ENCODE results near the gene ARHGAP45. TPM values are rescaled to one million over a fixed set of nuclear protein-coding genes. Genes with fewer than 3 reads are reported as not detected.
A peak's percentile ranks its signal among the peaks of the same experiment; 100 is the strongest.

ARHGAP45 gene
- total RNA-seq, 2 donors from 2014 or later: 37.9 to 42.6 TPM

DNA sequence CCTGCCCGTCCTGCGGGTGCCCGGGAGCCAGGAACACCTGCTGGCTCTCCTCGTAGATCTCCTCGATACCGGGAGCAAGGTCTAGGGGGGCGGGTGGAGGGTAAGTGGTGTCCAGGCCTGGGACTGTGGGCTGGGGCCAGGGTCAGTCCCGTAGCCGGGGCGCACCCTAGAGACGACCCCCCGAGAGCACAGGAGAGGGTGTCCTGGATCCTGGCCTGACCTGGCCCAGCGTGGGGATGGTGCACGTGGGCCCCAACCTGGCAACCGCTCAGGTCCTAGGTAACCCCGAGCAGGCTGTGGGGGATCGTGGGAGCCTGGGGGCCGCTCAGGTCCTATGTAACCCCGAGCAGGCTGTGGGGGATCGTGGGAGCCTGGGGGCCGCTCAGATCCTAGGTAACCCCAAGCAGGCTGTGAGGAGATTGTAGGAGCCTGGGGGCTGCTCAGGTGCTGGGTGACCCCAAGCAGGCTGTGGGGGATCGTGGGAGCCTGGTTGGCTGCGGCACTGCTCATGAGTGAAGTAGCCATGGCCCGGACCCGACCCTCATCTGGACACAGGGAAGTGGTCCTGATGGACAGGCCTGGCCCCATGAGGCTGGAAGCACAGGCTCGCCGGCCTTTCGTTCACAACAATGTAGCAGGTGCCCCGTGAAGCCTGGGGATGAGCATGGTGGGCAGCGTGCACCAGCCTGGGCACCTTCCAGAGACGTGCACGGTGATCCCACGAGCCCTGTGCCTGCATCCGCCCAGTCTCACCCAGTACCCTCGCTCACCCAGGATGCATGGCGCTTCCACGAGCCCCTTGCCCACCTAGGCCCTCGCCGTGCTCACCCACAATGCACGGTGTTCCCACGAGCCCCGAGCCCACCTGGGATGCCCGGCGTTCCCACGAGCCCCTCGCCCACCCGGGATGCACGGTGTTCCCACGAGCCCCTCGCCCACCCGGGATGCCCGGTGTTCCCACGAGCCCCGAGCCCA is 43.0 kb downstream of the ARHGAP45 start:
- Histone ChIP-seq H3K4me3 (no peak overlapping the region), H3K9me3 (no peaks in the 10 kb centered on the region), H3K27me3 (replicated peaks; ENCODE audit: insufficient read depth) (no peaks in the 10 kb centered on the region), H3K27ac (no peak overlapping the region), H3K36me3 (peaks cover 59% of the 10 kb centered on the region), H3K4me1 (ENCODE audit: control insufficient read depth in 1 of 2, low read depth in 2 of 2) (peaks cover 11 to 46% of the 10 kb centered on the region in 2 donors)
- DNase-seq (ENCODE audit: low spot score): no peak
- no peak for TF ChIP-seq CTCF (IDR thresholded peaks at IDR 0.05)
- ATAC-seq (ENCODE audit: insufficient number of reproducible peaks, low FRiP score, low read depth): no peak

DNA sequence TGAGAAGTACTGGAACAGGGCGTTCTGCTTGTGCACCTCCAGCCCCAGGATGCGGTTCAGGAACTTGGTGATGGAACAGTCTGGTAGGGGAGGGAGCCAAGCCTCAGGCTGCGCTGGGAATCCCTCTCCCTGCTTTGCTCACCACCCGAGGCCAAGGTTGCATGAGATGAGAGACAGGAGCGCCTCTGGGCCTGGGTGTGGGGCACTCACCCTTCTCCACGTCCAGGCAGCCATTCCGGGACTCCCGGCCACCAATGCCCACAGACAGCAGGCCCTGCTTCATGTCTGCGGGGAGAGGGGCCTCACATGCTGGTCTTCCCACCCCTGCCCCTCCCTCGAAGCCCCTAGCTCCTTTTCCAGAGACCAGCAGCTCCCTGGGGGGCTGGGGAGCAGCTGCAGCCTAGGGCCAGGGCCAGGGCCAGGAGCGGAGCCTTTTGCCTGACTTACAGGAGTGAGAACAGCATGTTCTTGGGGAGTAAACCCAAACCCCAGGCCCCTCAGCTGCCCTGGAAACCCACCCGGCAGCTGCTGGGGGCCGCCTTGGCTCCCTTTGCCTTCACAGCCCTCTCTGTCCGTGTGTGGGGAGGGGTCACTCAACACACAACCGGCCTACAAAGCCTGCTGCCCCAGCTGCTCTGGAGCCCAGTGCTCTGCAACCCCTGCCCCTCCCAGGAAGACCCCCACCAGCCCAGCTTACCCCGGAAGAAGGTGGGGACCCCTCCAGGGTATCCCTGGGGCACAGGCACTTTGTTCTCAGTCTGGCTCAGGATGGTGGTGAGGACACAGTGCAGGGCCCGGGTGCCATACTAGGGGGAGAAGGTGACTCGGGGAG is 44.1 kb downstream of the ARHGAP45 start:
- DNase-seq (ENCODE audit: low spot score) (no peak), ATAC-seq (ENCODE audit: insufficient number of reproducible peaks, low FRiP score, low read depth) (no peak)
- Histone ChIP-seq H3K9me3 (no peaks in the 10 kb centered on the region), H3K36me3 (peaks cover 63% of the 10 kb centered on the region), H3K4me1 (ENCODE audit: control insufficient read depth in 1 of 2, low read depth in 2 of 2) (peaks cover under 1 to 35% of the 10 kb centered on the region in 2 donors), H3K4me3 (no peak overlapping the region), H3K27ac (no peak overlapping the region), H3K27me3 (replicated peaks; ENCODE audit: insufficient read depth) (no peaks in the 10 kb centered on the region)
- no peak for TF ChIP-seq CTCF (IDR thresholded peaks at IDR 0.05)

DNA sequence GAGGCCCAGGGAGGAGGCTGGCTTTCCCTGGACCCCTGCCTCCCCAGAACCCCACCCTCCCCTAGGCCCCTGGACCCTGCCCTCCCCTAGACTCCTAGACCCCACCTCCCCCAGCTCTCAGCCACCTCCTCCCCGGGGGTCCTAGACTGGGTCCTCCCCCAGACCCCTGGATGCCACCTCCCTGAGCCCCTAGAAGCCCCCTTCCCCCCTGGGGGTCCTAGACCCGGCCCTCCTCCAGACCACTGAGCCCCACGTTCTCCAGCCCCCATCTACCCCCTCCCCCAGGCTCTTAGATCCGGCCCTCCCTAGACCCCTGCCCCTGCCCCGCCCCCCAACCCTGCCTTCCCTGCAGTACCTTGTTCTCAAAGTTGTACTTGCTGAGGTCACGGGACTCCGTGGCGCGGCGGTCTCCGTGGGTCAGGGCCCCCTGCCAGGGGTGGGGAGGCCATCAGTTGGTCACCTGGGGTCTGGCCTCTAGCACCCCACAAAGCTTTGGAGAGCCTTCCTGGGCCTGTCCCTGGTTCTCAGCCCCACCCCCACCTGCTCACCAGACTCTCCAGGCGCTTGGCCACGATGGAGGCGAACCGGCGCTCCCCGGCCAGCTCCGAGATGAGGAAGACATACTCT is 44.8 kb downstream of the ARHGAP45 start:
- no peak for DNase-seq (ENCODE audit: low spot score)
- H3K27ac ChIP-seq: peak overlapping the region in 1 of 2 donors; percentile 22
- no peak for TF ChIP-seq CTCF (IDR thresholded peaks at IDR 0.05)
- no peak for ATAC-seq (ENCODE audit: insufficient number of reproducible peaks, low FRiP score, low read depth)
- peaks cover 0 to 28% of the 10 kb centered on the region in 2 donors for H3K4me1 ChIP-seq (ENCODE audit: control insufficient read depth in 1 of 2, low read depth in 2 of 2)
- H3K36me3 ChIP-seq: peaks cover 63% of the 10 kb centered on the region
- no peaks in the 10 kb centered on the region for H3K9me3 ChIP-seq
- no peak overlapping the region for H3K4me3 ChIP-seq
- H3K27me3 ChIP-seq (replicated peaks; ENCODE audit: insufficient read depth): no peaks in the 10 kb centered on the region

DNA sequence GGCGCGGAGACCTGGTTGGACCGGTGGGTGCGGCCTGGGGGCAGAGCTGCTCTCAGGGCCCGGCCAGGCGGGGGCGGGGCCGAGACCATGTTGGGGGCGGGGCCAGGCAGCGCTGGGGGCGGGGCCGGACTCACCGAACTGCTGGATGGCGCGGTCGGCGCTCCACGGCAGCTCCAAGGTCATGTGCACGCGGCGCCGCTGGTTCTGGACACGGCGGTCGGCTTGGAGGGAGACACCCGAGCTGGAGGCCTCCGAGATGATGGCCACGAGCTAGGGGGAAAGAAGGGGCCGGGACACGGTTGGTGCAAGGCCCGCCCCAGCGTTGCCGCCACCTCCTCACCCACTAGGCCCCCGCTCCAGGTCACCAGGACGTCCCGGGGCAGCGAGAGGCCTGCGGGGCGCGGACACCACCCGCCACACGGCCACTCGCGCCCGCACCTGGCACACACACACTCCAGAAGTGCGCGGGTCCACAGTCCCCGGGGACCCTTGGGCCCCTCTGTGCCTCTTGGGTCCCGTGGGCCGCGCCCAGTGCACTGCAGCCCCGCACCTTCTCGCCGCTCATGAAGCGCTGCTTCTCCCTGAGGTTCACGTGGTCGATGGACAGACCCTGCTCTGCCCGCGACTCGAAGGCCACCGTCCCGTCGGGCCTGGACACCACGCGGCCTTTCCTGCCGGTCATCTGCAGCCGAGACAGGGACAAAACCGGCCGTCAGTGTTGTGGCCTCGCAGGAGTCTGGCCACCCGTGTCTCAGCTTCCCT is 45.5 kb downstream of the ARHGAP45 start:
- peak overlapping the region; percentile 11 to 72 for H3K27ac ChIP-seq
- no peak for ATAC-seq (ENCODE audit: insufficient number of reproducible peaks, low FRiP score, low read depth)
- peaks cover 0 to 22% of the 10 kb centered on the region in 2 donors for H3K4me1 ChIP-seq (ENCODE audit: control insufficient read depth in 1 of 2, low read depth in 2 of 2)
- H3K36me3 ChIP-seq: peaks cover 64% of the 10 kb centered on the region
- TF ChIP-seq CTCF (IDR thresholded peaks at IDR 0.05): no peak
- DNase-seq (ENCODE audit: low spot score): no peak
- H3K27me3 ChIP-seq (replicated peaks; ENCODE audit: insufficient read depth): no peaks in the 10 kb centered on the region
- no peak overlapping the region for H3K4me3 ChIP-seq
- H3K9me3 ChIP-seq: no peaks in the 10 kb centered on the region

All from thoracic aorta (tissue), 2 donors.